Activated CD4-positive, alpha-beta T cell treated with anti-CD3 and anti-CD28 coated beads, Interleukin-2, amount 10 ng/mL, durations not matched to agents 24 days and 14 days (primary cell): ENCODE results near the gene CEP72. TPM values are rescaled to one million over a fixed set of nuclear protein-coding genes. Genes with fewer than 3 reads are reported as not detected.
A peak's percentile ranks its signal among the peaks of the same experiment; 100 is the strongest.
"Not testable (repeated sequence)": the region's sequence is repeated elsewhere in the genome, so short reads cannot be mapped to it uniquely, and the experiment has no call there.

Experiments used
- DNase-seq: peaks from one replicate; pipeline ENCODE4 v3.0.0; 2022
- H3K27ac Mint-ChIP-seq: one replicate; pipeline ENCODE4 v1.8.0; 2022; ENCODE audit warnings: mild to moderate bottlenecking, mixed read lengths
- H3K27me3 Mint-ChIP-seq: one replicate; pipeline ENCODE4 v1.8.0; 2022; ENCODE audit warnings: mixed read lengths
- H3K36me3 Mint-ChIP-seq: one replicate; pipeline ENCODE4 v1.8.0; 2022; ENCODE audit warnings: low read depth, mild to moderate bottlenecking, mixed read lengths
- H3K4me1 Mint-ChIP-seq: one replicate; pipeline ENCODE4 v1.8.0; 2021; ENCODE audit warnings: mixed read lengths
- H3K4me3 Mint-ChIP-seq: one replicate; pipeline ENCODE4 v1.8.0; 2022; ENCODE audit warnings: mild to moderate bottlenecking, moderate library complexity, mixed read lengths
- H3K9me3 Mint-ChIP-seq: one replicate; pipeline ENCODE4 v1.8.0; 2021; ENCODE audit warnings: mixed read lengths
- intact Hi-C: fragments of 100-400 bp; cut with micrococcal nuclease; formaldehyde crosslinking; loops from one replicate; pipeline ENCODE4 v1.15.1; 2023
- total RNA-seq: library from RNA; stranded (reverse); gene quantifications from 2 replicates; pipeline ENCODE4 v1.2.3, GENCODE V29; 2022

The CEP72 gene
- total RNA-seq, 1 donor from 2014 or later, result 36.0 TPM

DNA sequence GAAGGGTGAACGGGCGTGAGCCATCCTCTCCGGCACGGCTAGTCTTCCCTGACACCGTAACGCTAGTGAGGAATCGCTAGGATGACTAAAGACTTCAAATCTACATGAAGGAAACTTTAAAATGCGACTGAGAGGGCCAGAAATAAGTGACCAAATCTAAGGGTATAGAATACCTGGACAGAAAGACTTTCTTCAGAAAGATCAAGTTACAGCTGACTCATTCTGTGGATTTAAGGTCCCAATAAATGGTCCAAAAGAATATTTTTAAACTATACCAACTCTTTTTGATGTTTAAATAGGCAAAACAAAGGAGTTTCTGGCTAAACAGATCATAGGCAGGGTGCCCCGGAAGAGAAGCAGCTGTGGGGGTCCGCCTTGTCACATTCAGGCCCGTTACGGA is 38.9 kb upstream of the CEP72 start:
- intact Hi-C loops, result no loop called here
- no peak for DNase-seq
- Mint-ChIP-seq H3K36me3 (no peaks in the 10 kb centered on the region), H3K4me3 (no peak overlapping the region), H3K27me3 (peaks cover 14% of the 10 kb centered on the region), H3K27ac (no peak overlapping the region), H3K4me1 (no peaks in the 10 kb centered on the region), H3K9me3 (no peaks in the 10 kb centered on the region)

DNA sequence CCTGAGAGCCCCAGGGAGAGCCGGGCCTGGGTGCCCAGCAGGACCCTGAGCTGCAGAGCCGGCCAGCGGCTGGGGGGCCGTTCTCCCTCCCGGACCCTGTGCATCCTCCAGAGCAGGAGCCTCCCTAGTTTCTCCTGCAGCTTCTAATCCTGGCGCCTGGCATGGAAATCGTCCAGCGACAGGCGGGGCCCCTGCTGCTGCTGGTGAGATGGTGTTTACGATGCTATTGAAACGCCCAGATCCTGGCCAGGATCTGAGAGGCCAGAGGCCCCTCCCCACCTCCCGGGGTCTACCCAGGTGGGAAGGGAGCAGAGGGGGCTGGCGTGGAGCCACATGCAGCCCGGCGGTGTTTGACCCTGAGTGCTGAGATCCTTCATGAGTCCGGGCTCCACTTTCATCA is 38.2 kb upstream of the CEP72 start:
- DNase-seq, result no peak

GRCh38 chr5:574906-575305 is 37.2 kb upstream of the CEP72 start:
- peaks cover 19% of the 10 kb centered on the region for H3K27me3 Mint-ChIP-seq
- intact Hi-C loops, result no loop called here
- no peak for DNase-seq
- peaks cover 1% of the 10 kb centered on the region for H3K36me3 Mint-ChIP-seq
- no peak overlapping the region for H3K27ac Mint-ChIP-seq
- no peaks in the 10 kb centered on the region for H3K9me3 Mint-ChIP-seq
- no peak overlapping the region for H3K4me3 Mint-ChIP-seq
- H3K4me1 Mint-ChIP-seq, result no peaks in the 10 kb centered on the region

More for the DNA sequence above, 38.2 kb upstream of the CEP72 start:
- H3K36me3 Mint-ChIP-seq, result peaks cover 1% of the 10 kb centered on the region
- no peak overlapping the region for H3K27ac Mint-ChIP-seq
- intact Hi-C loops, result no loop called here
- peaks cover 17% of the 10 kb centered on the region for H3K27me3 Mint-ChIP-seq
- no peak overlapping the region for H3K4me3 Mint-ChIP-seq
- no peaks in the 10 kb centered on the region for H3K4me1 Mint-ChIP-seq
- H3K9me3 Mint-ChIP-seq, result no peaks in the 10 kb centered on the region

DNA sequence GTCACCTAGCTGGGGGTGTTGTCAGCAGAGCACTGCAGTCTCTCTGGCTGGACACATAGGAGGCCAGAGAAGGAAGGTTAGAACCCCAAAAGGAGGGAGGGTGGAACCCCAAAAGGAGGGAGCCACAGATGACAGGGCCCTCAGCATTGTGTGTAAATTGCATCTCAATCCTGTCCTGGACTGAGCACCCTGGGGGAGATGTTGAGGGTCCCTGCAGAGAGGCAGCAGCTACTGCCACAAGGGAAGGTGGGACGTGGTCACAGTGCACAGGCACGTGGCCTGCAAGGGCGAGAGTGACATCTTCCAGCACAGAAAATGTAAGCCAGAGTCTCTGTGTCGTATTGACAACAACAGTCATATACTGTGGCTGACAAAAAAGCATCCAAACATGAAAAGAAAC is 36.5 kb upstream of the CEP72 start:
- peaks cover 23% of the 10 kb centered on the region for H3K27me3 Mint-ChIP-seq
- H3K27ac Mint-ChIP-seq, result no peak overlapping the region
- no peak overlapping the region for H3K4me3 Mint-ChIP-seq
- intact Hi-C loops, result no loop called here
- peaks cover 1% of the 10 kb centered on the region for H3K36me3 Mint-ChIP-seq
- no peaks in the 10 kb centered on the region for H3K4me1 Mint-ChIP-seq
- DNase-seq, result no peak
- no peaks in the 10 kb centered on the region for H3K9me3 Mint-ChIP-seq

DNA sequence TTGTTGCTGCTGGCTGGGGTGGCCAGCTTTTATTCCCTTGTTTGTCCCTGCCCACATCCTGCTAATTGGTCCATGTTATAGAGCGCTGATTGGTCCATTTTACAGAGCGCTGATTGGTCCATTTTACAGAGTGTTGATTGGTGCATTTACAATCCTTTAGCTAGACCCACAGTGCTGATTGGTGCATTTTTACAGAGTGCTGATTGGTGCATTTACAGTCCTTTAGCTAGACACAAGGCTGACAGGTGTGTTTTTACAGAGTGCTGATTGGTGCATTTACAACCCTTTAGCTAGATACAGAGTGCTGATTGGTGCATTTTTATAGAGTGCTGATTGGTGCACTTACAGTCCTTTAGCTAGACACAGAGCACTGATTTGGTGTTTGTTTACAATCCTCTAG is 34.9 kb upstream of the CEP72 start:
- H3K27ac Mint-ChIP-seq, H3K4me3 Mint-ChIP-seq, H3K4me1 Mint-ChIP-seq, H3K9me3 Mint-ChIP-seq, H3K36me3 Mint-ChIP-seq, intact Hi-C loops, DNase-seq: not testable (repeated sequence)
- H3K27me3 Mint-ChIP-seq, result peaks cover 26% of the 10 kb centered on the region

- no peaks in the 10 kb centered on the region for H3K9me3 Mint-ChIP-seq
- no peaks in the 10 kb centered on the region for H3K4me1 Mint-ChIP-seq
- no peak overlapping the region for H3K27ac Mint-ChIP-seq
- H3K27me3 Mint-ChIP-seq, result peaks cover 26% of the 10 kb centered on the region
- H3K36me3 Mint-ChIP-seq, result peaks cover 1% of the 10 kb centered on the region
- intact Hi-C loops, result no loop called here
- no peak overlapping the region for H3K4me3 Mint-ChIP-seq
- no peak for DNase-seq
These were observed 34.3 kb upstream of the CEP72 start for GRCh38 chr5:577800-578199.

DNA sequence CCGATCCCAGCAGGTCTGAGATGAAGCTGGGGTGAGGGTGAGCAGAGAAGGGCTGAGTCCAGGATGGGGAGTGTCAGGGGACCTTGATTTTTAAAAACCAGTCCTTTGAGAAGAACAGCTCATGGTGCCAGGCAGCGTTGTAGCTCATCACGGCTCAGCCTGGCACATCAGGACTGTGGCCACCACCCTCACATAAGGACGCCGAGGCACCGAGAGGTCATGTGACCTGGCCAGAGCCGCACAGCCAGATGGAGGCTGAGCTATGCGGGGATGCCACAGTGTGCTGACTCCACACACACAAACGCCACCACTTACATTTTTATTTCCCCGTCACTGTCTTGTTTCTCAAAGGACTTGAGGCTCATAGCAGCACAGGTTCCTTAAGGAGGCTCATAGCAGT is 32.9 kb upstream of the CEP72 start:
- Mint-ChIP-seq H3K9me3 (peaks cover 4% of the 10 kb centered on the region), H3K4me1 (no peaks in the 10 kb centered on the region), H3K27ac (no peak overlapping the region), H3K4me3 (no peak overlapping the region), H3K27me3 (peaks cover 26% of the 10 kb centered on the region), H3K36me3 (peaks cover 1% of the 10 kb centered on the region)
- intact Hi-C loops, result no loop called here
- DNase-seq, result no peak

DNA sequence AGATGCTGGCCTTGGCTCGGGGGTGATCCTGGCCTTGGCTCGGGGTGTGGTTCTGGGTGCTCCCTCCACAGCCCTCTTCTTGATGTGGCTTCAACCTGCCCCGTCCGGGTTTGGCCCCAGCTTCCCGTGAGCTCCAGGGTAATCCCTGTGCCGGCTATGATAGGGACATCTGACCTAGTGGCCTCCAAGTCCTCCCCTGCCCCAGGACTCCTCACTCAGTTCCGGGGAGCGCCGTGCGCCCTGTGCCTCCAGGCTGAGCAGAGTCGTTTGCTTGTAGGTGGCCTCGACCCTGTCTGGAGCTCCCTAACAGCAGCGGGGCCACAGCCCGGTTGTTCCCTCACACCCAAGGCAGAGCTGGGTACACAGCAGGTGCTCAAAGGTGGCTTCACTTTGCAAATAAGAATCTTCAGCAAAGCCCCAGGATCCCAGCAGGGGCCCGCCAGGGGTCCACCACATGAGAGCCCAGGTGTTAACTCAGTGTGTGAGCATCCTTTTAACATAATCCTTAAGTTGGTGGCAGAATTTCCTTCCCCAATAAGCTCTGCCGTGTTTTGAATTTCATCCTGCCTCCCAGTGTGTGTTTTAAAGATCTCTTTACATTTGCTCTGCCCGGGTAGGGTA is 32.3 kb upstream of the CEP72 start:
- no peak for DNase-seq
- H3K9me3 Mint-ChIP-seq, result peaks cover 4% of the 10 kb centered on the region

DNA sequence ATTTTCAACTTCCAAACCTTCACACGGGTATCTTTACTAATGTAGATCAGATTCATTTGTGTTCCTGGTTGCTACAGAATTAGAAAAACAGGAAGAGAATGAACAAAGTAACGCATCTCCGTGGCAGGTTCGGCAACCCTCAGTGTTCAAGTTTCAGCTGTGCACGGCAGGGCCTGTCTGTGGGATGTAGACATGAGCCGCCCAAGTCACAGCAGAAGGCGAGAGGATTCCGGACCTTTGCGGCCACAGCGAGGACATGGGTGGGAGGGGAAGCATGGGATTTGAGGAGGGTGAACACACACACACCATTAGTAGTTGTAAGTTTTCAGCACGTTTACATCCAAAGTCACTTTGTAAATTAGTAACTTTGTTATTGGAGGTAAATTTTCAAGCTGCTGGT is 31.7 kb upstream of the CEP72 start:
- Mint-ChIP-seq H3K27ac (peak overlapping the region; percentile 25), H3K27me3 (peaks cover 20% of the 10 kb centered on the region), H3K4me1 (no peaks in the 10 kb centered on the region), H3K4me3 (no peak overlapping the region), H3K9me3 (peaks cover 4% of the 10 kb centered on the region), H3K36me3 (peaks cover 1% of the 10 kb centered on the region)
- DNase-seq, result no peak
- intact Hi-C loops, result no loop called here

More for the DNA sequence above, 32.3 kb upstream of the CEP72 start:
- H3K4me1 Mint-ChIP-seq, result no peaks in the 10 kb centered on the region
- H3K27me3 Mint-ChIP-seq, result peaks cover 24% of the 10 kb centered on the region
- H3K36me3 Mint-ChIP-seq, result peaks cover 1% of the 10 kb centered on the region
- intact Hi-C loops, result no loop called here
- no peak overlapping the region for H3K27ac Mint-ChIP-seq
- H3K4me3 Mint-ChIP-seq, result no peak overlapping the region

DNA sequence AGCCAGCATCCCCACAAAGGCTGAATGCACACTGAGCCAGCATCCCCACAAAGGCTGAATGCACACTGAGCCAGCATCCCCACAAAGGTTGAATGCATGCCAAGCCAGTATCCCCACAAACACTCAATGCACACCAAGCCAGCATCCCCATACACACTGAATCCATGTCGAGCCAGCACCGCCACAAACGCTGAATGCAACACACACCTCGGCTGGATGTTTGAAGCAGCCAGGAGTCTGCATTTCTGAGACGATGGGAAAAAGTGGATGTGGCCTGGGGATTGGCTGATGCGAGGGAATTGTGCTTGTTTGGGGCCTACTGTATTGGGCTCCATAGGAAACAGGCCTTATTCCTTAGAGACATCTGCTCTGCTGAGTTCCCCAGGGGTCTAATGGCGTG is 30.9 kb upstream of the CEP72 start:
- Mint-ChIP-seq H3K4me1 (no peaks in the 10 kb centered on the region), H3K36me3 (peaks cover 1% of the 10 kb centered on the region), H3K27me3 (peaks cover 19% of the 10 kb centered on the region), H3K27ac (no peak overlapping the region), H3K9me3 (peaks cover 4% of the 10 kb centered on the region), H3K4me3 (no peak overlapping the region)
- DNase-seq, result no peak
- intact Hi-C loops, result no loop called here

GRCh38 chr5:581941-582340 is 30.2 kb upstream of the CEP72 start:
- intact Hi-C loops, result no loop called here
- no peaks in the 10 kb centered on the region for H3K4me1 Mint-ChIP-seq
- H3K27ac Mint-ChIP-seq, result no peak overlapping the region
- peaks cover 4% of the 10 kb centered on the region for H3K9me3 Mint-ChIP-seq
- H3K4me3 Mint-ChIP-seq, result no peak overlapping the region
- no peak for DNase-seq
- H3K36me3 Mint-ChIP-seq, result peaks cover 1% of the 10 kb centered on the region
- H3K27me3 Mint-ChIP-seq, result peaks cover 16% of the 10 kb centered on the region

- H3K27ac Mint-ChIP-seq, H3K36me3 Mint-ChIP-seq, intact Hi-C loops, DNase-seq, H3K4me3 Mint-ChIP-seq, H3K4me1 Mint-ChIP-seq, H3K9me3 Mint-ChIP-seq: not testable (repeated sequence)
- peaks cover 16% of the 10 kb centered on the region for H3K27me3 Mint-ChIP-seq
These were observed 29.7 kb upstream of the CEP72 start for GRCh38 chr5:582445-582844.

GRCh38 chr5:582936-583635 is 29.1 kb upstream of the CEP72 start:
- Mint-ChIP-seq H3K4me1 (no peaks in the 10 kb centered on the region), H3K4me3 (no peak overlapping the region), H3K27me3 (peaks cover 18% of the 10 kb centered on the region), H3K36me3 (peaks cover 1% of the 10 kb centered on the region), H3K27ac (no peak overlapping the region), H3K9me3 (peaks cover 4% of the 10 kb centered on the region)
- intact Hi-C loops, result no loop called here
- DNase-seq, result no peak

- Mint-ChIP-seq H3K4me3 (no peak overlapping the region), H3K27ac (no peak overlapping the region), H3K4me1 (no peaks in the 10 kb centered on the region), H3K27me3 (peaks cover 15% of the 10 kb centered on the region), H3K36me3 (no peaks in the 10 kb centered on the region), H3K9me3 (peaks cover 4% of the 10 kb centered on the region)
- intact Hi-C loops, result no loop called here
- no peak for DNase-seq
These were observed 28.5 kb upstream of the CEP72 start for GRCh38 chr5:583645-584044.

DNA sequence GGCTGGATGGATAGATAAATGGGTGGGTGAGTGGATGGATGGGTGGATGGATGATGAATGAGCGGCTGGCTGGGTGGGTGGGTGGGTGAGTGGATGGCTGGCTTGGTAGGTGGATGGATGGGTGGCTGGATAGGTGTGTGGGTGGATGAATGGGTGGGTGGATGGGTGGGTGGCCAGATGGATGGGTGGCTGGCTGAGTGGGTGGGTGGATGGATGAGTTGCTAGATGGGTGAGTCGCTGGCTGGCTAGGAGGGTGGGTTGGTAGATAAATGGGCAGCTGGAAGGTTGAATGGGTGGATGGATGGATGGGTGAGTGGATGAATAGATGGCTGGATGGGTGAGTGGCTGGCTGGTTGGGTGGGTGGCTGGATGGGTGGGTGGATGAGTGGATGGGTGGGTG is 27.9 kb upstream of the CEP72 start:
- intact Hi-C loops, result no loop called here
- peaks cover 4% of the 10 kb centered on the region for H3K9me3 Mint-ChIP-seq
- no peaks in the 10 kb centered on the region for H3K36me3 Mint-ChIP-seq
- DNase-seq, result no peak
- H3K4me1 Mint-ChIP-seq, result no peaks in the 10 kb centered on the region
- H3K27ac Mint-ChIP-seq, result no peak overlapping the region
- H3K27me3 Mint-ChIP-seq, result peaks cover 13% of the 10 kb centered on the region
- H3K4me3 Mint-ChIP-seq, result no peak overlapping the region
